ENCODE data around the gene LTF. TPM values are rescaled to one million over a fixed set of nuclear protein-coding genes. Genes with fewer than 3 reads are reported as not detected.
A peak's percentile ranks its signal among the peaks of the same experiment; 100 is the strongest.

LTF gene
- total and polyA plus RNA-seq, 9 of the 15 experiments (the other 6 are each of a cell fraction or from before 2014, with no cell fraction given), result 0.07 TPM; not detected in 8

DNA sequence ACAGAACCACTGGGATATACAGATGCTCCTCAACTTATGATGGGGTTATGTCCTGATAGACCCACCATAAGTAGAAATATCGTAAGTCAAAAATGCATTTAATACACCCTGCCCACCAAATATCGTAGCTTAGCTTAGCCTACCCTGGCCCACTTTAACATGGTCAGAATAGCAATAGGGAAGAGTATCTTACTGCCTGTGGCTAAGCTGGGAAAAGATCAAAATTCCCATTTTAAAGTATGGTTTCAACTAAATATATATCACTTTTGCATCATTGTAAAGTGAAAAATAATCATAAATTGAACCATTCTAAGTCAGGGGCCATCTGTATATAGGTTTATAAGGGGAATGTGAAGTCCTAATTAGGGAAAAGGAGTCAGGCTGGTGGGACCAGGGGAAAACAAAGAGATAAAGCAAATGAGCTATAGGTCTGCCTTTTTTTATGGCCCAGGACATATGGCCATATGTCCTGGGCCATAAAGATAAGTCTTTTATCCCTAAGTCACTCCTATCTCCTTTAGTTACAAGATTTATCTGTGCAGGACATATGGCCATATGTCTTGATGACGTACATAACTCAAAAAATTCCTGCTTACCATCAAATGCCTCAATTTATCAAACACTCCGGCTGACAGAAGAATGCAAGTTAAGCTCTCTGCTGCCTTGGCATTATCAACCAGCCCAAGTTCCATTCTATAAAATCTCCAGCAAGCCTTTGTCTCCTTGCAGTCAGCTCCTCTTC is 44.3 kb upstream of the LTF start (continued):
- no peak; the same call in none of the 2 replicates for TF ChIP-seq ZBTB2 (IDR thresholded peaks at IDR 0.05)
- TF ChIP-seq THRA (IDR thresholded peaks at IDR 0.05), result no peak
- TF ChIP-seq FIP1L1 (IDR thresholded peaks at IDR 0.05; ENCODE audit: low read depth, low read length, poor library complexity, severe bottlenecking), result no peak
- TF ChIP-seq ZKSCAN8 (CRISPR knock-in tag; IDR thresholded peaks at IDR 0.05), result peak; percentile 90
- TF ChIP-seq ZZZ3 (IDR thresholded peaks at IDR 0.05), result no peak
- TF ChIP-seq CC2D1A (IDR thresholded peaks at IDR 0.05), result peak; percentile 99
- TF ChIP-seq, protein P1, sequence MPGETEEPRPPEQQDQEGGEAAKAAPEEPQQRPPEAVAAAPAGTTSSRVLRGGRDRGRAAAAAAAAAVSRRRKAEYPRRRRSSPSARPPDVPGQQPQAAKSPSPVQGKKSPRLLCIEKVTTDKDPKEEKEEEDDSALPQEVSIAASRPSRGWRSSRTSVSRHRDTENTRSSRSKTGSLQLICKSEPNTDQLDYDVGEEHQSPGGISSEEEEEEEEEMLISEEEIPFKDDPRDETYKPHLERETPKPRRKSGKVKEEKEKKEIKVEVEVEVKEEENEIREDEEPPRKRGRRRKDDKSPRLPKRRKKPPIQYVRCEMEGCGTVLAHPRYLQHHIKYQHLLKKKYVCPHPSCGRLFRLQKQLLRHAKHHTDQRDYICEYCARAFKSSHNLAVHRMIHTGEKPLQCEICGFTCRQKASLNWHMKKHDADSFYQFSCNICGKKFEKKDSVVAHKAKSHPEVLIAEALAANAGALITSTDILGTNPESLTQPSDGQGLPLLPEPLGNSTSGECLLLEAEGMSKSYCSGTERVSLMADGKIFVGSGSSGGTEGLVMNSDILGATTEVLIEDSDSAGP (CRISPR knock-in tag; IDR thresholded peaks at IDR 0.05), result no peak
- peak; percentile 68; the same call in 1 of the 2 replicates for TF ChIP-seq ZNF76 (CRISPR knock-in tag; IDR thresholded peaks at IDR 0.05; ENCODE audit: borderline replicate concordance)
- no peak for TF ChIP-seq RBM34 (IDR thresholded peaks at IDR 0.05; ENCODE audit: borderline replicate concordance, insufficient read depth, low read length)
- TF ChIP-seq, protein P2, sequence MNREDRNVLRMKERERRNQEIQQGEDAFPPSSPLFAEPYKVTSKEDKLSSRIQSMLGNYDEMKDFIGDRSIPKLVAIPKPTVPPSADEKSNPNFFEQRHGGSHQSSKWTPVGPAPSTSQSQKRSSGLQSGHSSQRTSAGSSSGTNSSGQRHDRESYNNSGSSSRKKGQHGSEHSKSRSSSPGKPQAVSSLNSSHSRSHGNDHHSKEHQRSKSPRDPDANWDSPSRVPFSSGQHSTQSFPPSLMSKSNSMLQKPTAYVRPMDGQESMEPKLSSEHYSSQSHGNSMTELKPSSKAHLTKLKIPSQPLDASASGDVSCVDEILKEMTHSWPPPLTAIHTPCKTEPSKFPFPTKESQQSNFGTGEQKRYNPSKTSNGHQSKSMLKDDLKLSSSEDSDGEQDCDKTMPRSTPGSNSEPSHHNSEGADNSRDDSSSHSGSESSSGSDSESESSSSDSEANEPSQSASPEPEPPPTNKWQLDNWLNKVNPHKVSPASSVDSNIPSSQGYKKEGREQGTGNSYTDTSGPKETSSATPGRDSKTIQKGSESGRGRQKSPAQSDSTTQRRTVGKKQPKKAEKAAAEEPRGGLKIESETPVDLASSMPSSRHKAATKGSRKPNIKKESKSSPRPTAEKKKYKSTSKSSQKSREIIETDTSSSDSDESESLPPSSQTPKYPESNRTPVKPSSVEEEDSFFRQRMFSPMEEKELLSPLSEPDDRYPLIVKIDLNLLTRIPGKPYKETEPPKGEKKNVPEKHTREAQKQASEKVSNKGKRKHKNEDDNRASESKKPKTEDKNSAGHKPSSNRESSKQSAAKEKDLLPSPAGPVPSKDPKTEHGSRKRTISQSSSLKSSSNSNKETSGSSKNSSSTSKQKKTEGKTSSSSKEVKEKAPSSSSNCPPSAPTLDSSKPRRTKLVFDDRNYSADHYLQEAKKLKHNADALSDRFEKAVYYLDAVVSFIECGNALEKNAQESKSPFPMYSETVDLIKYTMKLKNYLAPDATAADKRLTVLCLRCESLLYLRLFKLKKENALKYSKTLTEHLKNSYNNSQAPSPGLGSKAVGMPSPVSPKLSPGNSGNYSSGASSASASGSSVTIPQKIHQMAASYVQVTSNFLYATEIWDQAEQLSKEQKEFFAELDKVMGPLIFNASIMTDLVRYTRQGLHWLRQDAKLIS (CRISPR knock-in tag; IDR thresholded peaks at IDR 0.05), result no peak
- no peak for TF ChIP-seq XRCC3 (IDR thresholded peaks at IDR 0.05)
- TF ChIP-seq EZH2 (IDR thresholded peaks at IDR 0.05; ENCODE audit: borderline replicate concordance, low read depth, low read length), result peak; percentile 70; the same call in 1 of the 2 replicates
- TF ChIP-seq RB1 (IDR thresholded peaks at IDR 0.05; ENCODE audit: low read depth), result peak; percentile 51; the same call in 1 of the 2 replicates
- TF ChIP-seq GMEB1 (CRISPR knock-in tag; IDR thresholded peaks at IDR 0.05), result peak; percentile 13; the same call in 1 of the 2 replicates
- TF ChIP-seq ZNF668 (CRISPR knock-in tag; IDR thresholded peaks at IDR 0.05), result 0 out of 2 replicates have a peak, but pooled peaks have one; percentile 41
- peak; percentile 76 for TF ChIP-seq MYNN (IDR thresholded peaks at IDR 0.05)
- no peak for TF ChIP-seq MYNN (CRISPR knock-in tag; IDR thresholded peaks at IDR 0.05)
- TF ChIP-seq TCF7 (IDR thresholded peaks at IDR 0.05; ENCODE audit: borderline replicate concordance), result no peak
- TF ChIP-seq PHB2 (IDR thresholded peaks at IDR 0.05; ENCODE audit: low read depth), result peak; percentile 99

Data from K562 (cell line).